ENCODE results near the gene COX6A2. TPM values are rescaled to one million over a fixed set of nuclear protein-coding genes. Genes with fewer than 3 reads are reported as not detected.
A peak's percentile ranks its signal among the peaks of the same experiment; 100 is the strongest.
"Not testable (repeated sequence)": the region's sequence is repeated elsewhere in the genome, so short reads cannot be mapped to it uniquely, and the experiment has no call there.

The COX6A2 gene
- total RNA-seq, 1 donor from 2014 or later, result not detected

DNA sequence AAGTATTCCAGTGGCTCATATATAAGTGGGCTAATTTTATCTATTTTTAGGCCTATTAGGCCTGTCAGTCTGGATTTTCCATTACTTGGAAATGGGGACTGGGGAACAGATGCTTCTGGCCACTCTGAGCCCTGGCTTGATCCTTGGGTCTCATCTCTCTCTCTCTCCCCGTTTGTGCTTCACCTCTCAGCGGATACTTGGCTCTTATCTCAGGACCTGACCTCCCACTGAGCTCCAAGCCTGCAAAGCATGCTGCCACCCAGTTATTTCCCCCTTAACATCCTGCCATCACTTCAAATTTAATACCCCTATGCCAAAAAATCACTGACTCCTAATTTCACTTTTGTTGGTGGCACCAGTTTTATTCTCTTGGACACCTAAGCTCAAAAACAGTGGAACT, 10.3 kb upstream of the COX6A2 start:
- no peak for DNase-seq (ENCODE audit: low spot score)

DNA sequence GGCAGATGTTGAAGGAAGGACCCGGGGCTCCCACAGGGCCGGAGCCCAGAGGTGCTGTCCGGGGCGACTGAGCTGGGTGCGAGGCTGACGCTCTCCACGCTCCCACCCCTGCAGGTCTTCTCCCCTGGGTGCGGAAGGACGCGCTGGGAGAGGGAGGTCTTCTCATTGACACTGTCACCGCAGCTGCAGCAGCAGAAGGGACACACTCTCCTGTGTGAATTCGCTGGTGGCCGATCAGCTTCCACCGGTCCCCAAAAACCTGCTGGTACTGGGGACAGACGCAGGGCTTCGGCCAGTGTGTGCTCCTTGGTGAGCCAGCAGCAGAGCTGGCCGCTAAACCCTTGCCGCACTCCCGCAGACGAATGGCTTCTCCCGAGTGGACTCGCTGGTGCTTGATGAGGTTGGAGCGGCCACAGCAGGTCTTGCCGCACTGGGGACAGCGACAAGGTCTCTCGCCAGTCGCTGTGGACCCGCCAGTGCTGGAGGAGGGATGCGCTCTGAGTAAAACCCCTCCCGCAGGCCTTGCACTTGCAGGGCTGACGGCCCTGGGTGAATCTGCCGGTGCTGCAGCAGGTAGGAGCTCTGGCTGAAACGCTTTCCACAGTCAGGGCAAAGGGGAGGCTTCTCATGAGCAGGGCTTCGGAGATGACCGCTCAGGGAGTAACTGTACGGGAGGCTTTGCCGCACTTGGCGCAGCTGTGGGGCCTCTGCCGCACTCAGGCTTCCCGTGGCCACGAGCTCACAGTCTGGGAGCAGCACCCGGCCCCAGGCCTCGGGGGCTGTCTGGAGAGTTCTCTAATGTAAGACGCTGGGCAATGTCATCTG, 8.3 kb upstream of the COX6A2 start:
- no peak for DNase-seq (ENCODE audit: low spot score)

DNA sequence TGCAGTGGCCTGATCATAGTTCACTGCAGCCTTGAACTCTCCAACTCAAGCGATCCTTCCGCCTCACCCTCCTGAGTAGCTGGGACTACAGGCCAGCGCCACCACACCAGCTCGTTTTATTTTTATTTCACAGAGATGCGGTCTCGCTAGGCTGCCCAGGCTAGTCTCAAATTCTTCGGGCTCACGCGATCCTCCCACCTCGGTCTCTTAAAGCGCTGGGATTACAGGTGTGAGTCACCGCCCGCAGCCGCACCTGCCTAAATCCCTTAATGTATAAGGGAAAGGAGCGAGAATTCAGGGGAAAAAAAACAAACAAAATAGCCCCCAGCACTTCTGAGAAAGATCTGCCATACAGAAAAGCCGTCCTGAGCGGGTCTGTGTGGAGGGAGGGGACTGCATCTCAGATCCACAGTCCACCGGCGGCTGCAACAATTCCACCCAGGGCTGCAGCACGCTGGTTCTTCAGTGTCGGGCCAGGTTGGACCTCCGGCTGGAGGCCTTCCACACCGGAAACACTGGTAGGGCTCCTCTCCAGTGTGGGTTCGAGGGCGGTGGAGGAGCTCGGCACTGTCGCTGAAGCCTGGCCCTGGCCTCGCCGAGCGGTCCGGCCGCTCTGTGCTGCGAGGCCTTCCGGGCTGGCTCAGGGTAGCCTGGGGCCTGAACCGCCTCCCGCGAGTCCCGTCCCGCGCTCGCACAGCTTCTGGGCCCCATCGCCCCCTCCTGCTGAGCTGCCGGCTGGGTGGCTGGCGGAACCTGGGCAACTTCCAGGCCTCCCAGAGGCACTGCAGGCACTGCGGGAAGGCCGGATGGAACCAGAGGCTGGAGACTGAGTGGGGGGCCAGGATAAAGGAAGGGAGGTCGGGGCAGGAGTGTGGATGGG, 7.4 kb upstream of the COX6A2 start:
- no peak for DNase-seq (ENCODE audit: low spot score)

DNA sequence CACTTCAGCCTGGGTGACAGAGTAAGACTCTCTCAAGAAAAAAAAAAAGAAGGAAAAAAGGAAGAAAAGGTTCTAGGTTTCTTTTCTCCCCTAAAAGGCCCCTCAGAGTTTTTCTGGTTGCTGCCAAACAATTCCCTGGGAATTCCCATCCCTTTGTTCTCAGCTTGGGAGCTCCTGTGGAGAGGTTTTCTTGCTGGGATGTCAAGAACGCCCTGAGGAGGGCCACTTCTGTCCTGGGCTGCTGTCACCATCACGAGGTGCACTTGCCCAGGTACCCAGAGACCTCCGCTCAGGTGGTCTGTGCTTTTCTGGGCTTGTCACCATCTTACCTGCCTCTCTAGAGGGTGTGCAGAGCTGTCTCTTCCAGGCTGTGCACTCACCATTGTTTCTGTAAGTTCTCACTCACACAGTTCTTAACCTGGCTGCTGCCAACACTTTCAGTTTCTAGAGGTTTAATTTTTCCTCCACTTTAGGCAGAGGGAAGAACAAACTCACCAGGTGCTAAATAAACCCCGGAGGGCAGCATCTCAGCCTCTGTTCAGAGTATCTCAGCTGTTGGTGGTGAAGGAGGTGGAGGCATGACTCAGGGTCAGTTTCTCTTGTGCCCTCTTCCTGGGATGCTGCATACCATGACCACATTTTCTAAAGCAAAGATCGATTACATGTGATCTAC, 2.4 kb upstream of the COX6A2 start:
- no peak for DNase-seq (ENCODE audit: low spot score)

DNA sequence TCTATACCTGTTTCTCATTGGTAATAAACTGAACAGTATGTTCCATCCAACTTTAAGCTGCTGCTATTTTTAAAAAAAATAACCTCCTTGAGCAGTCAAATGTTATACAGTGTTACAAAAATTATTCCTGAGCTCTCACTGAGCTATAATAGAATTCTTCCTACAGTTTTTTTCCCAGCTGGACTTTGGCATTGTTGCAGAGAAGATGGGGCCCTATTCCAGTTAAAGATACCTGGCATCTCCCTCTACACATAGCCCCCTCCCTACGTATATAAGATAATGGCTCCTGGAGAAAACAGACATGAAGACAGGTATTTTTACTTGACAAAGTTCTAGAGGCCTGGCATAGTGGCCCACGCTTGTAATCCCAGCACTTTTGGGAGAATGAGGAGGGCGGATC, 1.6 kb upstream of the COX6A2 start:
- no peak for DNase-seq (ENCODE audit: low spot score)

DNA sequence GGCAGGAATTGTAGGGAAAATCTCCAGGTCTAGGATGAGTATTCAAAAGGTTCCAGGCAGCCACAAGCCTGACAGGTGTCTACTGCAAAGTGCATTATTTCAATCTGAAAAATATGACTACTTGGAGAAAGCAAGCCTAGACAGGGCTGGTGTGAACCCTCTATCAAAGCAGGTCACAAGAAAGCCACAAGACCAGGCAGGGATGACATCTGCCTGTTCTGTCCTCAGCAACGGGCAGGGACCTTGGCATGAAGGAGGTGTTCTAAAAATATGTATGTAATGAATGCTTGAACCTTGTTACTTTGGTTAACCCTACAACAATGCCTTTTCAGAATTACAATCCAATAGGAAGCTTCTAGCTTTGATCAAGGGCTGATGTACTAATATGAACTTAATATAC, 1.2 kb upstream of the COX6A2 start:
- no peak for DNase-seq (ENCODE audit: low spot score)

DNA sequence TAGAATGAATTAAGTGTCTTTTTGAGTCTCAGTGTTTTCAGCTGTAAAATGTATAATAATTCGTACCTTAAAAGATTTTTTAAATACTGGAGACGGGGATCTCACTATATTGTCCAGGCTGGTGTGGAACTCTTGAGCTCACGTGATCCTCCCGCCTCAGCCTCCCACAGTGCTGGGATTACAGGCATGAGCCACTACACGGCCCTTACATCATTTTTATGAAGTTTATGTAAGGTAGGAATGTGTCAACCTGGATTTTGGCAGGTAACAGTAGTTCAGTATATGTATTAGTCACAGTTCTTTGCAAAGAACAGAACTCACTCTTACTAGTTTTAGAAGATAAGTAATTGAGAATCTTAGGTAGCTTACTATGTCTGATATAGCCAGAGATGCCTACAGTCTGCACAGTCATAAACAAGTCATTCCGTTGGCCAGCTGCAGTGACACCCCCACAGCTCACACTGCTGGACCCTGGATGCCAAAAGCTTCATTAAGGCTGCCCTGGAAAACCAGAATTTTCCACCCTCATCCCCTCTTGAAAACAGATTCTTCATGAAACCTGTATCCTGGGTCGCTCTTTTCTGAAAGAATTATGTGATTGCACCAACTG, 583 bp upstream of the COX6A2 start:
- no peak for DNase-seq (ENCODE audit: low spot score)

DNA sequence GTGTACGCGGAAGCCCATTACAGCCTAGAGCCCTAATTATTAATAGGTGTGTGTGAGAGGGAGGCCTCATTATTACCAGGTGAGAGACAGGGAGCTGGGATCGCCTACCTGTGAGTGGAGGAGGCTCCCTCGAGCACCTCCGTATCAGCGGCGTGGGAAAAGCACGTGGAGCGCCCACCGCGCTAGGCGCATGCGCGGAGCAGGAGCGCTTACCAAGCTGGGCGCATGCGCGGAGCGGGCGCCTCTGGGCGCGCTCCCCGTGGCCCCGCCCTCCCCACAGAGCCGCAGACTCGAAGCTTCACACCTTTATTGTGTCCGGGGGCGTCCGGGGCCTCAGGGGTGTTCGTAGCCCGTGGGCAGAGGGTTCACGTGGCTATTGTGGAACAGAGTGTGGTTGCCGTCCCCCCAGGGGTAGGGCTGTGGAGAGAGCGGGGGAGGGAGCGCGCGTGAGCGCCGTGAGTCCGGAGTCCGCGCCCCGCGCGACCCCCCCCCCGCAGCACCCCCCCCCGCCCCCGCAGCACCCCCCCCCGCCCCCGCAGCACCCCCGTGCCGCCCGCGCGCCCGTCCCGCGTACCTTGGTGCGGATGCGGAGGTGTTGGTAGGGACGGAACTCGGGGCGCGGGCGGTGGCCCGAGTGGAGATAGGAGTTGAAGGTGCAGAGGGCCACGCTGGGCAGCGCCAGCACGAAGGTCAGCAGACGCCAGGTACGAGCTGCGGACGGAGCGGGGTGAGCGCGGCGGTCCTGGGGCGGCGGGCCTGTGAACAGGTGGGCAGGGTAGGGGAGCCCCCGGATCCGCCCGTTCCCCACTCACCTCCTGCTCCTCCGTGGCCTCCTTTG, 500 bp downstream of the COX6A2 start:
- DNase-seq (ENCODE audit: low spot score), result peak; percentile 45

DNA sequence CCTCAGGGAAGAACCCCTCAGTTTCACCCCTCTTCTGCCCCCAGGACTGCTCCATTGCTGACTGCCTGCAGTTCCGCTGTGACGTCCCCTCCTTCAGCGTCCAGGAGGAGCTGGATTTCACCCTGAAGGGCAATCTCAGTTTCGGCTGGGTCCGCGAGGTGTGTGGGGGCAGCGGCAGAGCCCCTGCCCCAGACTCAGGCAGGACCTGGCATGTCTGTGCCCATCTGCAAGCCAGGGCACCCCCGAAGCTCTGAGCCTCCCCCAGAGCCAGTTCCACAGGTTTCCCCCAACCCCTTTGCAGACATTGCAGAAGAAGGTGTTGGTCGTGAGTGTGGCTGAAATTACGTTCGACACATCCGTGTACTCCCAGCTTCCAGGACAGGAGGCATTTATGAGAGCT, 4.4 kb downstream of the COX6A2 start:
- DNase-seq (ENCODE audit: low spot score), result no peak

DNA sequence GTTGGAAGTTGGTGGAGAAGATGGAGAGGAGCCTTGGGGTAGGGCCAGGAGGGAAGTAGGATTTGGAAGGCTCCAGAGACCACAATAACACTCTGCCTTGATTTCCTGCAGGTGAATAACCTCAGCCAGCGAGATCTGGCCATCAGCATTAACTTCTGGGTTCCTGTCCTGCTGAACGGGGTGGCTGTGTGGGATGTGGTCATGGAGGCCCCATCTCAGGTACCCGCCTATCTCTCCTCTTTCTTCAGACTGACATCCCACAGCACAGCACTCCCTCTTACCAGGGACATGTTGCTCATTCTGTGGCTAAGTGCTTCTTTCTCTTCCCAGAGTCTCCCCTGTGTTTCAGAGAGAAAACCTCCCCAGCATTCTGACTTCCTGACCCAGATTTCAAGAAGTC, 4.9 kb downstream of the COX6A2 start:
- DNase-seq (ENCODE audit: low spot score), result no peak

DNA sequence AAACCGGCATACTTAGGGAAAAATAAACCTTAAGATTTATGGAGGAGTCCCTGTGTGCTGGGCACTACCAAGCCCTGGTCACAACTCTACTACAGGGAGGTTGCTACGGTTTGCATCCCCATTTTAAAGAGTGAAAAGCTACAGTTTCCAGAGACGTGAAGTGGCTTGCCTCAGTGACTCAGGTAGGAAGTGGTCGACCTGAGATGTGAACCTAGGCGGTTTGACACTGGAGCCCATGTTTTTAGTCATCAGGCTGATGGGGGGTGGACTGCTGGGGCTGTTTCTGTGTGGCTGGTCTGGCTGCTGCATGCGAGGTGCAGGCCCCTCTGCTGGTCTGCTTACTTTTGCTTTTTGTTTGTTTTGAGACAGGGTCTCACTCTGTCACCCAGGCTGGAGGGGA, 6.6 kb downstream of the COX6A2 start:
- DNase-seq (ENCODE audit: low spot score), result no peak

DNA sequence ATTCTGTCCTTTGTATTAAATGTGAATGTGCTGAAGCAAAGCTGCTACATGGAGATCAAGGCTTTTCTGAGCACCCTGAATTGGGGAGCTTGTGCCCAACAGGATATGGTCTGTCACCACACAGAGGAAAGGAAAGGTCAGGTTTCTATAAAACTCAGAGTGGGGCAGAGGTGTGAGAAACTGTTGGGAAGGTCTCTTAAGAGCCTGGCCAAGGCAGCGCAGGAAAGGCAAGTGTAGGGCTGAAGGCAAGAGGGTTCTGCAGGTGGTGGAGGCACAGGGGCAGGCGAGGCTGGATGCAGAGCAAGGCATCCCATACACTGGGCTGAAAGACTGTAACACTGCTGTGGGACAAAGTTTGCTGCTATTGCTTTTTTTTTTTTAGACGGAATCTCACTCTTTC, 8.1 kb downstream of the COX6A2 start:
- DNase-seq (ENCODE audit: low spot score), result no peak

DNA sequence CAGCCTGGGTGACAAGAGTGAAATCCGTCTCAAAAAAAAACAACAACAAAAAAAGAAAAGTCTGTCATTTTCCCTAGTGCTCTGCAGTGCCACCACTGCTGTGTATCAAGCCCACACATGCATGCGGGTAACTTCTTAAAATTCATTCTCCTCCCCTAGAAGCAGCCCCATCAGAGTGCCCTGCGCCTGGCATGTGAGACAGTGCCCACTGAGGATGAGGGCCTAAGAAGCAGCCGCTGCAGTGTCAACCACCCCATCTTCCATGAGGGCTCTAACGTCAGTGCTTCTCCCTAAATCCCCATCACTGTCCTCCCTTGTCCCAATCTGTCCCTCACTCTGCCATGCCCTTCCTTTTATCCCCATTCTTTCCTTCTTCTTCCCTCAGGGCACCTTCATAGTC, 10.2 kb downstream of the COX6A2 start:
- DNase-seq (ENCODE audit: low spot score), result no peak

DNA sequence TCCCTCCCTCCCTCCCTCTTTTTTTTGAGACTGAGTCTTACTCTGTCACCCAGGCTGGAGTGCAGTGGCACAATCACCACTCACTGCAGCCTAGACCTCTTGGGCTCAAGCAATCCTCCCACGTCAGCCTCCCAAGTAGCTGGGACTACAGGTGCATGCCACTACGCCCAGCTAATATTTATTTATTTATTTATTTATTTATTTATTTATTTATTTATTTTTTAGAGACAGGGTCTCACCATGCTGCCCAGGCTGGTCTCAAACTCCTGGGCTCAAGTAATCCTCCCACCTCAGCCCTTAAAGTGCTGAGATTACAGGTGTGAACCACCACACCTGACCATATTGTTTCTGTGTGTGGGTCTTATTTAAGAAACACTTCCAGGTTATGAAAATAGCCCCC, 11.1 kb downstream of the COX6A2 start:
- not testable (repeated sequence) for DNase-seq (ENCODE audit: low spot score)

DNA sequence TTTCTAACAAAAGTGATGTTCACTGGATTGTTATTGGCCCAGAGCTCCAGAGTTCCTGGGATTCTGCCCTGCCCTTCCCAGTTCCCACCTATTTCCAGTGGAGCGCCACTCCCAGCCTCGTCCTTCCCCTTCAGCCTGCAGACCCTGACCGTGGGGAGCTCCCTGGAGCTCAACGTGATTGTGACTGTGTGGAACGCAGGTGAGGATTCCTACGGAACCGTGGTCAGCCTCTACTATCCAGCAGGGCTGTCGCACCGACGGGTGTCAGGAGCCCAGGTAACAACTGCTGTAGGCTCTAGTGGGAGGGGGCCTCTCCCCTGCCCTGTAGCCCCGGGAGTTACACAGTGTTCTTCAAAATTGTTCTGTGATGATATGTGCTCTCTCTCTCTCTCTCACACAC, 11.8 kb downstream of the COX6A2 start:
- no peak for DNase-seq (ENCODE audit: low spot score)

DNA sequence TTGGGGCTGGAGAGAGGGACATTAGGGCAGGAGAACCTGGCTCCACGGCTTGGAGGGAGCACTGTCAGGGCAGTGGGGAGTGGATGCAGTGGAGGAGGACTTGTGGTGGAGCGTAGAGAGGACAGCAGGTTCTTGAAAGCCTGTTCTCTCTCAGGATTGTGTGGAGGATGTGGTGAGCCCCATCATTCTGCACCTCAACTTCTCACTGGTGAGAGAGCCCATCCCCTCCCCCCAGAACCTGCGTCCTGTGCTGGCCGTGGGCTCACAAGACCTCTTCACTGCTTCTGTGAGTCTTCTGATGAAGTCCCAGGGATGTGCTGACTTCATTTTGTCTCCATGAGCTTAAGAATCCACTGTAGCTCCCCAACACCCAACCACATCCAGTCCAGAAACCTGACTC, 13.5 kb downstream of the COX6A2 start:
- no peak for DNase-seq (ENCODE audit: low spot score)

DNA sequence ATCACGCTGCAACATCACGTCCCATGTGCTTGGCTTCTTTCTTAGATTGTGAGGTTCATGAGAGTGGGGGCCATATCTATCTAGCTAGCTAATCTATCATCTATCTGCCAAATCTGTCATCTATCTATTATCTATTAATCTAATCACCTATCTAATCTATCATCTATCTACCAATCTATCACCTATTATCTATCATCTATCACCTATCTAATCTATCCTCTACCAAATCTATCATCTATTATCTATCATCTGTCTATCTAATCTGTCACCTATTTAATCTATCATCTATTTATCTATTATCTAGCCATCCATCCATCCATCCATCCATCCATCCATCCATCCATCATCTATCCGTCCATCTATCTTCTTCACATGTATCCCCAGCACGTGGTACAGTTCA, 14.2 kb downstream of the COX6A2 start:
- DNase-seq (ENCODE audit: low spot score), result no peak

DNA sequence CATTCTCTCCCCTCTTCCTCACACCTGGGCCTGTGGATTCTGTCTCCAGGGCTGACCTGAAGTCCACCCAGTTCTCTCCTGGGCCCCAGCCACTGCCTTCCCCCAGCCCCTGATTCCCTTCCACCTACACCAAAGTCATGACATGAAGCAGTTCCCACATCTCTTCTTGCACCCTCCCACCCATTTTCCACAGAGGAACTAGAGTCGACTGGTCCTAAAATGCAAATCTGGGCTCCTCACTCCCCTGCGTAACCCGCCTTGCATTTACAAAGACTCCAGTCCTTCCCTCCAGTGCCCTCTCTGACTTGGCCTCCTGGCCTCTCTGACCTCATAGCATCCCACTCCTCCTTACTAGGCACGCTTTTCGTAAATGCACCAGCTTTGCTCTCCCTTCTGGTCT, 14.8 kb downstream of the COX6A2 start:
- no peak for DNase-seq (ENCODE audit: low spot score)

DNA sequence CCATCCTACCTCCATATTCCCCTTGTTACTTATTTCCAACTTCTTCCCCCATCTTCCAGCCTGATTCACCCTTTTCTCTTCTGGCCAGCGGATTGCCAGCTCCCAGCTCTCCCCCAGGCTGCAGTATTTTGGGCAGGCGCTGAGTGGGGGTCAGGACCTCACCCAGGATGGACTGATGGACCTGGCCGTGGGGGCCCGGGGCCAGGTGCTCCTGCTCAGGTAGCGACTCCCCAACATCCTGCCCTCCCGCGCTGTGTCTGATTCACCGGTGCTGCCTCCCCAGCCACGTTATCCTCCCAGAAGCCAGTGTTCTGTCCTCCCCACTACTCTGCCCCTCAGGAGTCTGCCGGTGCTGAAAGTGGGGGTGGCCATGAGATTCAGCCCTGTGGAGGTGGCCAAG, 15.4 kb downstream of the COX6A2 start:
- DNase-seq (ENCODE audit: low spot score), result no peak

DNA sequence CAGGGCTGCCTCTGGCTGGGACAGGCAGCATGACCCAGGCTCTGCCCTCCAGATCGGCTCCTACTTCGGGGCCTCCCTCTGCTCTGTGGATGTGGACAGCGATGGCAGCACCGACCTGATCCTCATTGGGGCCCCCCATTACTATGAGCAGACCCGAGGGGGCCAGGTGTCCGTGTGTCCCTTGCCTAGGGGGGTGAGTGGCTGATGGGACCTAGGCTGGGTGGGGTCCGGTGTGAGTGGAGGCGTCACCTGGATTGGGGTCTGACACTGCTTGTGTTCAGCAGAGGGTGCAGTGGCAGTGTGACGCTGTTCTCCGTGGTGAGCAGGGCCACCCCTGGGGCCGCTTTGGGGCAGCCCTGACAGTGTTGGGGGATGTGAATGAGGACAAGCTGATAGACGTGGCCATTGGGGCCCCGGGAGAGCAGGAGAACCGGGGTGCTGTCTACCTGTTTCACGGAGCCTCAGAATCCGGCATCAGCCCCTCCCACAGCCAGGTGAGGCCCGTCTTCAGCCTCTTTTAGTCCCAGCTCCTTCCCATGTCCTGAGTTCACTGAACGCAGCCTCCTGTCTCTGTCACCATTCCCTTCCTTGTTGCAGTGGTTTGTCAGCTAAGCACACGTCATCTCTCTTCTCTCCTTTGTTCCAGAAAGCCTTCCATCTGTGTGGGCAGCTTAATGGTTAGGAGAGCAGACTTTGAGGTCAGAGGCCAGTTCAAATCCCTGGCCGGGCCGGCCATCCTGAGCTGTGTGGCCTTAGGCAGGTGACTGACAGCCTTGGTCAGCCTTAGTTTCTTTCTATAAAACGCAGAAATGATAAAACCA, 16.9 kb downstream of the COX6A2 start:
- no peak for DNase-seq (ENCODE audit: low spot score)

Data from umbilical cord (tissue), 2 donors.